GM21723 (cell line): ENCODE results near the gene CAPN12.

Source experiments
- ATAC-seq: cut with Tn5 transposase; IDR thresholded peaks from one replicate; pipeline ENCODE4 v1.9.1; 2021; ENCODE audit warnings: mild to moderate bottlenecking, moderate library complexity; ENCODE audit not compliant: unreplicated experiment

CAPN12 gene

GRCh38 chr19:38739440-38740256, 4.6 kb downstream of the CAPN12 start:
- ATAC-seq, result no peak

GRCh38 chr19:38737921-38738737, 6.1 kb downstream of the CAPN12 start:
- no peak for ATAC-seq

GRCh38 chr19:38737281-38737865, 6.9 kb downstream of the CAPN12 start:
- ATAC-seq, result no peak

GRCh38 chr19:38736413-38737280, 7.6 kb downstream of the CAPN12 start:
- no peak for ATAC-seq

- no peak for ATAC-seq
Observed at GRCh38 chr19:38736036-38736412, 8.2 kb downstream of the CAPN12 start.

GRCh38 chr19:38735257-38735686, 9.0 kb downstream of the CAPN12 start:
- no peak for ATAC-seq

GRCh38 chr19:38734426-38735256, 9.6 kb downstream of the CAPN12 start:
- ATAC-seq, result peak; percentile 44

GRCh38 chr19:38734176-38734425, 10.2 kb downstream of the CAPN12 start:
- no peak for ATAC-seq

GRCh38 chr19:38733493-38734175, 10.6 kb downstream of the CAPN12 start:
- no peak for ATAC-seq

- ATAC-seq, result no peak
Observed at GRCh38 chr19:38733241-38733492, 11.1 kb downstream of the CAPN12 start.

- ATAC-seq, result no peak
Observed at GRCh38 chr19:38731654-38732301, 12.5 kb downstream of the CAPN12 start.

- no peak for ATAC-seq
Observed at GRCh38 chr19:38730731-38731589, 13.3 kb downstream of the CAPN12 start.

- no peak for ATAC-seq
Observed at GRCh38 chr19:38730470-38730730, 13.9 kb downstream of the CAPN12 start.

- no peak for ATAC-seq
Observed at GRCh38 chr19:38729653-38730469, 14.4 kb downstream of the CAPN12 start.

- no peak for ATAC-seq
Observed at GRCh38 chr19:38728752-38729541, 15.3 kb downstream of the CAPN12 start.

- ATAC-seq, result no peak
Observed at GRCh38 chr19:38727868-38728660, 16.2 kb downstream of the CAPN12 start.
